NCI-H2196 (cell line): ENCODE data around the gene NECAB3.
A peak's percentile ranks its signal among the peaks of the same experiment; 100 is the strongest.

Experiments
- DNase-seq: peaks from one replicate; lab custom pipeline; 2025; ENCODE audit not compliant: unreplicated experiment; lab: John Stamatoyannopoulos, UW

NECAB3 gene

DNA sequence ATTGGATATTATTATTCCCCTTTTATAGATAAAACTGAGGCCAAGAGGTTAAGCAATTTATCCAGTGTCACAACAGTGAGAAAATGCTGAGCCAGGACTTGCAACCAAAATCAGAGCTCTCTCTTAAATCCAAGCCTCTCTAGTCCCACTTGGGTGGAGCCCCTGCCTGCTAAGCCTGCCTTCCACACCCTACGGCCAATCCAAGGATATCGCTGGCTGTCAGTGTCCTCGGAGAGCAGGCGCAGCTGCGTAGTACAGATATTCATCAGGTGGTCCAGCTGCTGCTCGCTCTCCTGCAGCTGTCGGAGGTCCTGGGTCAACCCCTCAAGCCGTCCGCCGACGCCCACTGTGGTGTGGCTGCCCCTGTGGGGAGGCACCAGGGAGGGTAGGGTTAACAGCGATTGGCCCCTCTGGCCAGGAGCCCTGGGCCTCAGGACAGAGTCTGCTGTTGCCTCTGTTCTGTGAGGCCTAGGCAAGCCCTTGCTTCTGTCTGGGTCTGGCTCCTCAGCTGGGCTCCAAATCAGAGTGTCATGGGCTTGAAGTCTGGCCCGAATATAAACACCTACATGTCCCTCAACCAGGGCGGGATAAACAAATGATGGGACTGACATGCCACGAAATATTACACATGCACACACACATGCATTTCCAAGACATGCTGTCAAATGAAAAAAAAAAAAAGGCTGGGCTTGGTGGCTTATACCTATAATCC is 3.9 kb upstream of the NECAB3 start:
- DNase-seq, result no peak

DNA sequence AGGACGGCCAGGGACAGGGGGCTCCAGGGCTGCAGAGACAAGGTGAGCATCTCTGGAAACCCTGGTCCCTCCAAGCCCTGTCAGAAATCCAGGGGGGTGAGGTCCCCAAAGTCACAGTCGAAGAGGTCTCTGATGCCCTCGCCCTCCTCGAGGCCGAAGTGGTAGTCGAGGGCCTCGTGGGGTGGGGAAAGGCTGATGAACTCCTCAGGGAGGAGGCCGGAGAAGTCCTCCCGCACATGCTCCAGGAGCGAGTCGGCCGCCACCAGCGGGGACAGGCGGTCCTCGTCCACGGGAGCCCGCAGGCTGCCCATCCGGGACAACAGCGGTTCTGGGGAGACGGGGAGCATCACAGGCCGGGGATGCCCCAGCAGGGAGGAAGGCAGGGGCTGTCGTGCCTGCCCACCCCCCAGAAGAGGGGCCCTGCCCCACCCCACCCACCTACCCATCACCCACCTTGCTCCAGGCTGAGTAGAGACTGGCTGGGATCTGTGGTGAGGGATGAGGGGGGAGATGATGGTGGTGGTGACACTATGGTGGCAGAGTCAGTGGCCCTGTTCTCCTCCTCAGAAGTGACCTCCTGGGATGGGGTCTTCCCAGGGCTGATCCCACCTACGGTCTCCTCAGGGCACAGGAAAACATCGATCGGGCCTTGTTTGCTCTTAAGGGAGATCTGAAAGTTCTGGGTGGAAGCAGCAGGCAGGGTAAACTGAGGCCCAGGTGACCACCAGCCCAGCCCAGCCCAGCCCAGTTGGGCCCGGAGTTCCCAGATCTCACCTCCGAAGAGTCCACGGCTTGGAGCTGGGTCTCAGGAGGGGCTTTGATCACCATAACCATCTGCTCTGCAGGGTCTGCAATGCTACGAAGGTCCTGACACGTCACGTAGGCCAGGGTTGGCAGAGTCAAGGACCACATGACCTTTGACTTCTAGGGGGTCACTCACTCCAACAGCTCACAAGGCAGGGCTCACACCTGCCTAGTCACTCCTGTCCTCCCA is 2.7 kb upstream of the NECAB3 start:
- no peak for DNase-seq

DNA sequence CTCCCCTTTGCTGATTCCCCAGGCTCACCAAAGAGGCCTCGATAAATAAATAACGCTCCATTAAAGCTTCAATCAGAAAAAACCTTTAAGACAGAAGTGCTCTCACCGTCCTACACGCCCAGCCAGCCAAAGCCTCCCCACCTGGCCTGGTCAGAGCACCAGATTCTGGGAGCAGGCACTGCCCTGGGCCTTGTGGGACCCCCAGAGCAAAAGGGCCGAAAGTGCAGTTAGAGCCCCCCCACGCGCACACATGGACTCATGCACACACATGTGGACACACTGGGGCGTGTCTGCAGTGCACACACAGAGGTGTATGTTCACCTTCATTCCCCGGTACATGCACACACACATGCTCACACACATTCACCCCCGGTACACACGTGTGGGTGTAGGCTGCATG is 1.9 kb upstream of the NECAB3 start:
- no peak for DNase-seq

DNA sequence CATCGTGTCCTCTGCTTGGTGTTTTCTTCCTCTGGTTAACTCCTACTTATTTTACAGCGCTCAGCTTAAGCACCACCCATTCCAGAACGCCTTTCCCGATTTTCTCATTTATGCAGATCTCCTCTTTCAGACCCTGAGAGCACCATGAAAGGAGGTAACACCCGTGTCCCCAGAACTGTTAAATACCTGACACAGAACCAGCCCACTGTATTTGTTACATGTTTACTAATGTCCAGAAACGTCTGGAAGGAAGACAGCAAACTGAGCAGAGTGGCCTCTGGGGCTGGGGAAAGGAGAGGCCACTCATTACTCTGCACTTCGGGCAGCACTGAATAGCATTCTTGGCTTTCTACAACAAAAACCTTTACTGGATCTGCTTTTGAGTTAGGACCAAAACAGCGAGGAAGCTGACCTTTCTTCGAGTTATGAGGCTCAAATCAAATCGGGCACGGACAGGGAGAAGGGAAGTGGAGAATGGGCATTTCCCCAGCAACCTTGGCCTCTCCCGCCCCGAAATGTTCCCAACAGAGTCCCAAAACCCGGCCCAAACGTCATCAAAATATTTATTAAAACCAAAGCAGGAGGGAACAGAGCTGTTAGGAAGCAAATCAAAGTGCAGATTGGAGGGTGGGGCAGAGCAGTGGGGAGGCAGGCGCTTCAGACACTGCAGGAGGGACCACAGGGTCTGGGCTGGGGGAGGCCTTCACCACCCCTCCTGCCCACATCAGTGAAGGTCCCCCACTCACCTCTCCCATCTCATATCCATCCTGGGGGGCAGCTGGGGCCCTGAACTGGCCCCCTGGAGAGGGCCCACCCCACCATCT is 1.1 kb upstream of the NECAB3 start:
- DNase-seq, result no peak

DNA sequence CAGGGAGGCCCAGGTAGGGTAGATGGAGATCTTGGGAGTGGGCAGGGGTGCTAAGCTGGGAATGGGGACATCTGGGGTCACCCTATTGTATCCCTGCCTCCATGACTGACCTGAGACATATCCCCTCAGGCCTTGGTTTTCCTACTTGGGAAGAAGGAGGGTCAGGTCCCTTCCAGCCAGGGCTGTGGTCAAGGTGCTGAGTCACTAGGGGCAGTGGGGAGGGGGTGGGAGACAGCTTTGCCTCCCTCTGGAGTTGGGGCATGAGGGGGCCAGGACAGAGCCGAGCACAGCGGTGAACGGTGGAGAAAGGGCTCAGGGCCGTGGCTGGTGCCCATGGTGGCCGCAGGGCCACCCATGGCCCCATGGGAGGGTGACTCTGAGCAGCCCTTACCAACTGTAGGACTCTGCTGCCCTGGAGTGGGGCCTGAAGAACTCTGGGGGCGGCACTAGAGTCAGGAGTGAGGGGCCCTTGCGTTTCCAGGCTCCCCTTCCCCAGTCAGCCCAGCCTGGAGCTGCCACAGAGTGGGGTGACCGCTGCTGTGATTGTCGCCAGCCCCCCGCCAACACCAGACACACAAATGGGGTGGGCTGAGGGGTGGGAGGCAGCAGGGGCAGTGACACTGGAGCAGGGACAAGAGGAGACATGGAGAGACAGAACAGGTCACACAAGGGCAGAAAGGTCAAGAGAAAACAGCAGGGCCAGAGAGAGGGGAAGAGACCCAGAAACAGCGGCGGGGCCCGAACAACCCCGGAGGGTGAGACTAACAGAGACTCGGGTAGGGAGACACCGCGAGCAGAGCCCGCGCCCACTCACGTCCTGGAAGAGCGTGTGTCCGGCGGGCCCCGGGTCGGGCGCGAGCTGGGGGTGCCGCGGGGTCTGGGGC is 576 bp downstream of the NECAB3 start:
- no peak for DNase-seq

DNA sequence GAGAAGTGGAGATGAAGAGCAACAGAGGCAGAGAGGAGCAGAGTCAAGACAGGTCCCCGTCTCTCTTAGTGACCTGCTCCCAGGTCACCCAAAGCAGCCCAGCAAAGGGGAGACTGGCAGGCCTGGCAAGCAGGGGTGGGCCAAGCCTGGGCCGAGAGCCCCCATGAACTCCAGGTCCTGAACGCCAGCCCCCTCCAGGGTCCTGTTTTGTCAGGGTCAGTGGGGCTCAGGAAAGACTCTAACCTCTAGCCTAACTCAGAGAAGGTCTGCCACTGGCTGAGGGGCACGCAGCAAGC is 1.2 kb downstream of the NECAB3 start:
- DNase-seq, result no peak

DNA sequence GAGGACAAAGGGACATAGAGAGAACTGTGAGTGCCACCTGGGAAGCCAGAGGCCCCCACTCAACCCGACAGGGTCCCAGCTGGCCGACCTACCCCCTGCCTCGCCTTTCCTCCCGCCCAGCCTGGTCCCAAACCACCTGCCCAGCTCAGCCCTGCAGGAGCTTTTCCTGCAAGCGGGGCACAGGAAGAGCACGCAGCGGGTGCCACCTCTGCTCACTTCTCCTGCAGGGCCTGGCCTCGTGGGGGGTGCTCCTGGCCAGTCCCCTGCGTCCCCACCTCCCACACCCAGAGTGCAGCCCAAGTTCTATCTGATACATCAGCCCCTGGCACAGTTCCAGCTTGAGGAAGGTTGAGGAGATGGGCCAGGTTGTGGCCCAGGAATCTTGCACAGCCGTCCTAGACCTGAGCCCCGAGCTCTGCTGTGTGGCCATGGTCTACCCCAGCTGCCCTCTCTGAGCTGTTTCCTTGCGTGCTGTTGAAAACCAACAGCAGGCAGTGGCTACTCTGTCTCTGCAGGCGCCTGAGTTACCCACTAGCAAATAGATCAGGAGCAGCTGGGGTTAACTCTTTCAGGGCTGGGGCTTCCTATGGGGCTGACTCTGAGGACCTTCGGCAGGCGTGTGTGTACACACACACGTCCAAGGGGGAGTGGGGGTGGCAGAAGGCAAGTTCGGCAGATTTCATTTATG is 1.7 kb downstream of the NECAB3 start:
- DNase-seq, result no peak

DNA sequence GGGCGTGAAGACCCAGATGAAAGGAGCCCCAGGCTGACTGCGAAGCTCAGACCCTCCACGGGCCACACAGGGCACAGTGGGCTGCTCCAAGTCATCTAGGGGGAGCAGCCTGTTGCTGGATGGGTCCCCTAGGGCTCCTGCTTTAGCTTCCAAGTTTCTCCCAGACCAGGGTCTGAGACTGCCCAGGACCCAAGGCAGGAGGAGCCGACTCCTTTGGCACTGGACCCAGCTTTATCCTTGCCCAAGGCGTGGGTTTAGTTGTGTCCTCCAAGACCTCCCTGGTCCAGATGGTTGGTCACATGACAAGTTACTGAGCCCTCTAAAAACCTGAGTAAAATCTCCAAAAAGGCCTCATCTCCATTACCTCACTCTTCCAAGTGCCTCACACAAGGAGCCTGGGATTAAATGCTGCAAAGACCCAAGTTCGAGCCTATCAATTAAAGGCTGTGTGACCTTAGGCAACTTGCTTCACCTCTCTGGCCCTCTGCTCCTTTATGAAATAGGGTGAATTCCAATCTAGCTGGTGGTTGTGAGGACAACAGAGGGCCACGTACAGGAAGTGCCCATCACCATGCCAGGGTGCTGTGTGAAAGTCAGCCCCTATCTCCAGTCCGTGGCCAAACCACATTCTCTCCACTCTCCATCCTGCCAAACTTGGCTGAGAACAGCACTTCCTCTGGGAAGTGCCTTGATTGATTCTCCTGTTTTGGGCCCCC is 2.5 kb downstream of the NECAB3 start:
- DNase-seq, result no peak

DNA sequence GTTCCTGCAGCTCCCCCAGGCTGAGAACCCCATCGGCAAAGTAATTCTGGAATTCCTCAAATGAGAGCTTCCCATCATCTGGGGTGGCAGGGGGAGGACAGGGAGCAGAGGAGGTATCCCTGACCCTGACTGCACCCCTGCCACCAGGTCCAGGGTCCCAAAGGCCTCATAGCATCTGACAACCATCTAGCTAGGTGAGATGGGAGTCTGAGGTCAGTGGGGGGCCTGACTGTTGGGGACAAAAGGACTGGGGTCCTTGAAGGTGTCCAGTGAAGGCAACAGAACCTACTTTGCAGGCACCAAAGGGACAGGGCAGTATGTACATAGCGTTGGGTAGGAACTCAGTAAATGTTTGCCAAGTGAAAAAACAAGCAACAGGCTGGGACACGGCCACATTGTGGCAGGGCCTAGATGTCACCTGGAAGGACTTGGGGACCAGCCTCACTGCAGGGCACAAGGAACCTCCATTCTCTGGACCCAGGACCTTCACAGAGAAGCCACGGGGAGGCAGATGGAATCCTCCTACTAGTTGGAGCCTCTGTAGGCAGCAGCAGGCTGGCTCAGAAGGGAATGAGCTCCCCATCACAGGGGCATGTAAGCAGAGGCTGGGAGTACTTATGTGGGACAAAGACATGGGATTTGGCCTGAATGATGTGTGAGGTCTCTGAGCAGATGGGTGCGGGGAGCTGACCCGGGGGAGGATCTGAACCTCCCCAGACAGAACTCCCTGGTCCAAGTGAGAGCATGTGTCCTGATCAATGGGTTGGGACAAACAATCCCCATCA is 3.3 kb downstream of the NECAB3 start:
- no peak for DNase-seq

DNA sequence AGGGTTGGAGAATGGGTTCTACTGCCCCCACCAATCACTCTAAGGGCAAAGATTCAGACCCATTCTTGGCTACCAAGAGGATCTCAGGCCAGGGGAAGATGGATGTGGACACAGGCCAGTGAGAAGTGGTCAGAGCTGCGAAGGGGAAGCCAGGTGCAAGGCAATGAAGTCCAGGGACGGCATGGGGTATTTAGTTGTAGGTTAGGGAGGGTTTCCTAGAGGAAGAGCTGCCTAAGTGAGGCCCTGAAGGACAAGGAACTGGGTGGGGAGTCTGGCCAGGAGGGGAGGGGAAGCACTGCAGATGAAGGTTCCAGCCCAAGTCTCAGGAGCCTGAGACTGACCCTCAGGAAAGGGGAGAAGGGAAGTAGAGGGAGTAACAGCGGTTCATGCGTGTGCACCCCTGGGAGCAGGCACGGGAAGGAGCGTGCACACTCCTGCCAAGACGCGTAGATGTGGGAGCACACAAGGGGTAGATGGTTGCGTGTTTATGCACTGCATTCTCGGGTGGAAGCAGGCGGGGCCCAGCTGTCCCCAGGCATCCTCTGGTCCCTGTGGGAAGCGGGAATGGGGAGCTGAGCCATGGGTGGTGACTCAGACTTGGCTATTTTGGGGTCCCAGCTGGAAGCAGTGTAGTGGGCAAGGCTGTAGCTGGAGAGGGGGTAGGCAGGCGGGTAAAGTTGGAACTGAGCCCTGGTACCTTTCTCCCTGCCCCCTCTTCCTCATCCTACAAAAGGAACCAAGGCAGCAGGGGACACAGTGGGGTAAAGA is 4.2 kb downstream of the NECAB3 start:
- DNase-seq, result no peak

DNA sequence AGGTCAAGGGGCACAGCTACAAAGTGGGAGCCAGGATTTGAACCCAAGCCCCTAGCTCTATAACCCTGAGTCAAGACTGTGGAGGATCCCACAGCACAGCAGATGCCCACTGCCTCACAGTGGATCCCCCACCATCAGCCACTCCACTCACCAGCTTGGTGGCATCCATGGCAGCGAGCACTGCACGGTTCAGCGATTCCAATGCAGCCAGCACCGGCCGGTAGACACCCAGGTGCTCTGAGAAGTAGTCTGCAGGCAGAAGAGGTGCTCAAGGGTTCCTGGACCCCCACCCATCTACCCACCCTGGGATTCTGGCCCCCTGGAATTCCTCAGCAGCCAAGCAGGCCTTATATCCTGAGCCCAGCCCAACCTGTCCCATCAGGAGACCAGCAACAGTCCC is 5.0 kb downstream of the NECAB3 start:
- DNase-seq, result no peak

DNA sequence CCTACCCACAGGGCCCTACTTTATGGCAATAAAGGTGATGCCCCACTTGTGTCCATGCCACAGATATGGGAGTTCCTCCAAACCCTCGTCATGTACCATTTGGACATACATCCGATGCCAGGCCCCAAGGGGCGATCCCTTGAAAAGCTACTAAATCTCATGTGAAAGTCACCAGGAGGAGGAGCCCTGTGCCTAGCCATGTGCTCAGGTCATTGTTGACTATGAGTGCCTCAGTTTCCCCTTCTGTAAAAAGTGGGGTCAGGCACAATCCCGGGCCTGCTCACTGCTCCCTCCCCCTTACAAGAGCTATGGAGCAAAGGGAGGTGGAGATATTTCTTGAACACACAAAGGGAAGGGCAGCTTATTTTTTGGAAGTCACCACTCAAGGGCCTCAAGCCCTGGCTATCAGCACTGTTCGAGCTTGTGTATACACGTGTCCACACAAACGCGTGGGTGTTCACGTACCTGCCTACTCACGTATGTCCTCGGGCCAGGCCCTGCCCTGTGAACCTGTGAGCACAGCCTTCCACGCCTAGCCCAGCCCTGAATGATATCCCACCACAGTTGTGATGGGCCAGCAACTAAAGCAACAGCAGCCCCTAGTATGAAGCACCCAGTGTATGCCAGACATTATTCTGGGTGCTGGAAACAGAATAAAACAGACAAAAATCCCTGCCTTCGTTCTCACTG is 5.6 kb downstream of the NECAB3 start:
- DNase-seq, result no peak

DNA sequence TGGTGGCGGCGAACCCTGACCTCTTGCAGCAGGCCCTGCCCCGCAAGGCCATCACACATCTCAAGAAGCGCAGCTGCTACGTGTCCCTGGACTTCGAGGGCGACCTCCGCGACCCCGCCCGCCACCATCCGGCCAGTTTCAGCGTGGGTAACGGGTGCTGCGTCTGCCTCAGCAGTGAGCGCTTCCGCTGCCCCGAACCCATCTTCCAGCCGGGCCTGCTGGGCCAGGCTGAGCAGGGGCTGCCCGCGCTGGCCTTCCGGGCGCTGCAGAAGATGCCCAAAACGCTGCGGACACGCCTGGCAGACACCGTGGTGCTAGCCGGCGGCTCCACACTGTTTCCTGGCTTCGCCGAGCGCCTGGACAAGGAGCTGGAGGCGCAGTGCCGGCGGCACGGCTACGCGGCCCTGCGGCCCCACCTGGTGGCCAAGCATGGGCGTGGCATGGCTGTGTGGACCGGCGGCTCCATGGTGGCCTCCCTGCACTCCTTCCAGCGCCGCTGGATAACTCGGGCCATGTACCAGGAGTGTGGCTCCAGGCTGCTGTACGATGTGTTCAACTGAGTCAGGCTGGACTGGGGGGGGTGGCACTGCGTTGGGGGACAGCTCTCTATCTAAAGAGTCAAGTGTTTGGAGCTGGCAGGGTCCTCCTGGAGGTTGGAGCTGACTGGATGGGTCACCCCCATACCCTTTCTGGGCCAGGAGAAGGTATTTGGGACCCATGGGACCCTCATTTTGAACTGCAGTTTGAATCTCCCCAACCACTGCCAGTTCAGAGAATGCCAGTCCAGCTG is 6.4 kb downstream of the NECAB3 start:
- peak; percentile 90 for DNase-seq

DNA sequence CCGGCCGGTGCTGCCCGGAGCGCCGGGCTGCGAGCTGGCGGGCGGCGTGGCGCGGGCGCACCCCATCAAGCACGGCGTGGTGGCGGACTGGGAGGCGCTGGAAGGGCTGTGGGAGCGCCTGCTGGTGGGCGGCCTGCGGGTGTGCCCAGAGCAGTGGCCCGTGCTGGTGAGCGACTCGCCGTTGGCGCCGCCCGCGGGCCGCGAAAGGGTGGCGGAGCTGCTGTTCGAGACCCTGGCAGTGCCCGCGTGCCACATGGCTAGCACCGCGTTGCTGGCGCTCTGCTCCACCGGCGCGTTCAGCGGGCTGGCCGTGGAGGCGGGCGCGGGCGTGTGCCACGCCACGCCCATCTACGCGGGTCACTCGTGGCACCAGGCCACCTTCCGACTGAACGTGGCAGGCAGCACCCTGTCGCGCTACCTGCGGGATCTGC is 7.0 kb downstream of the NECAB3 start:
- DNase-seq, result peak; percentile 63

DNA sequence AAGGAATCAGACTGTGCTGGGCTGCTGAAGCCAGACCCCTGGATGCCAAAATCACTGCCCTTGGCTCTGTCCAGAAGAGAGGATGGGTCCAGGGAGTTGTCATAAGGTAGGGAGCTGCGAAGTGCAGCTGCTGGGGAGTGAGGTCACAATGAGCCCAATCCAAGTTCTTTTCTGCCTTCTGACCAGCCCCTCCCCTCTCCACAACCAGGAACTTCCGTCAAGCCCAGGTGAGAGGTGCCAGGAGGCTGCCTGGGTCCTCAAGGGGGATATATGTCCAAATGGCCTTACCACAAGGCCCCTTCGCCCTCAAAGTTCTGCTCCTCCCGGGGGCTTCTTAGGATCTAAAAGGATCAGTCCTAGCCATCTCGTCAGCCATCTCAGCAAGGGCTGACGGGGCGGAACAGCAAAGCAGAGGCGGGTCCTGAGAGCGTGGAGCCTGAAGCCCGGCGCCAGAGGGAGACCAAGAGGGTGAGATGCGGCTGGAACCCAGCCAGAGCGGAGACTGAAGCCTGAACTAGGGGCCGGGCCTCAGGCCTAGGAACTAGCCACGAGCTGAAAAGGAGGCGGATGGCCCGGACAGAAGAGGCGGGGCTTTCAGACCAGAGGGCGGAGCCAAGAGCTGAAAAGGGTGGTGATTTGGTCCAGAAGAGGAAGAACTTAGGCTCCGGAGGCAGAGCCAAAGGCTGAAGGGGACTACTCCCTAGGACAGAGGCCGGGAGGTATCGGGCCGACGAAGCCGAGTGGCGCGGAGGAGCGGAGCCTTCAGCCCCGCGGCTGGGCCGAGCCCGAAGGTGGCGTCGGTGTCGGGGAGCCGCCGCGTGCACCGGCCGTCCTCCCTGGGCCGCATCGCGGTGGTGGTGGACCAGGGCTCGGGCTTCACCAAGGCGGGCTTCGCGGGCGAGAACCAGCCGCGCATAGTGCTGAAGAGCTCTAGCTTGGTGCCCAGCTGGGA is 7.7 kb downstream of the NECAB3 start, which contains the start of gene ACTL10:
TSS of gene ACTL10 (plus strand) at position 651 of the 952 bp plus-strand sequence. CDS start 555 bp downstream, outside the sequence.
- peak; percentile 99 for DNase-seq
